ENCODE measurements around the gene FGF18.

Gene FGF18

DNA sequence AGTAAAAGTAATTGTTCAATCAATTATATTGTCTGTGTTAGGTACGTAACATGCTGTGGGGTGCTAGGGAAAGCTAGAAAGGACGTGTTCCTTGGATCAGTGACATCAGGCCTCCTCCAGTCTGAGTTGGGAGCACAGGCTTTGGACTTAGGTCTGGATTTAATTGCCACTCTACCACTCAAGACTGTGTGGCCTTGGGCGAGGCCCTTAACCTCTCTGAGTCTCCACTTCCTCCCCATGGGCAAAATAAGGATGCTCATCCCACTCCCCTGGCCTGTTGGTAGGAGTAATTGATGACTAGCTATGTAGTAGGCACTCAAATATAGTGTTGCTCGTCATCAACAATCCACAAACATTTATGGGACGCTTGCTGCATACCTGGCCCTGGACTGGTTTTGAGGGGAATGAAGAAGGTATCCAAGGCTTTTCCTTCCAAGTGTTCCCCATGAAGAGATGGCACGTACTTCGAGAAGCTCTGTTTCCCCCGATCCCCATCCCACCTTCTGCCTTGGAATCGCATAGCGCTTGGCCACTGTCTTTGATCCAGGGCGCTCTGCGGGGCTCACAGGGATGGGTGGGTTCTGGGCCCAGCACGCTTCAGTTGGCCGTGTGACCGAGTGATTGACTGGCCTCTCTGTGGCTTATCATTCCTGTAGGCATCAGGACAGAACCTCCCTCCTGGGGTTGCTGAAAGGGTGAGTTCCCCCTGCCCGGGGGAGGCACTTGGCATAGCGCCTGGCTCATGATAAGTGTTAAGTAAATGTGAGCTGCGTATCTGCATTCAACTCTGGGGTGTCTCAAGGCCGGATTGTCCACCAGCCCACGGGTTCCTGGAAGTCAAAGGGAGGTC lies 8.1 kb downstream of the FGF18 start:
- POLR2A ChIA-PET = interaction anchor here (0.6 kb wide), 1 partner anchor 35 kb away, joined by 4 read pairs; no protein-coding TSS in a partner anchor
- H3K4me3 ChIP-seq (ENCODE audit: low read depth, low read length) = no peak overlapping the region
- H3K4me1 ChIP-seq (ENCODE audit: control insufficient read depth, insufficient read depth, low read length) = no peaks in the 10 kb centered on the region
- H3K9me3 ChIP-seq (ENCODE audit: control insufficient read depth, insufficient read depth, low read depth, low read length) = no peaks in the 10 kb centered on the region
- CTCF ChIA-PET = interaction anchor here (0.6 to 1.8 kb wide), 3 partner anchors 9 to 798 kb away, joined by 3 to 4 read pairs (median 3); no protein-coding TSS in a partner anchor
- TF ChIP-seq KLF7 (tag by site-specific recombination; IDR thresholded peaks at IDR 0.05; ENCODE audit: borderline replicate concordance) (no peak), ZNF354C (tag by site-specific recombination; IDR thresholded peaks at IDR 0.05; ENCODE audit: borderline replicate concordance, low read depth) (no peak), ZFHX2 (tag by site-specific recombination; conservative IDR thresholded peaks at IDR 0.05) (0 out of 2 replicates have a peak, but pooled peaks have one; percentile 11), ZNF426 (tag by site-specific recombination; IDR thresholded peaks at IDR 0.05) (no peak)
- TF ChIP-seq, protein P1, sequence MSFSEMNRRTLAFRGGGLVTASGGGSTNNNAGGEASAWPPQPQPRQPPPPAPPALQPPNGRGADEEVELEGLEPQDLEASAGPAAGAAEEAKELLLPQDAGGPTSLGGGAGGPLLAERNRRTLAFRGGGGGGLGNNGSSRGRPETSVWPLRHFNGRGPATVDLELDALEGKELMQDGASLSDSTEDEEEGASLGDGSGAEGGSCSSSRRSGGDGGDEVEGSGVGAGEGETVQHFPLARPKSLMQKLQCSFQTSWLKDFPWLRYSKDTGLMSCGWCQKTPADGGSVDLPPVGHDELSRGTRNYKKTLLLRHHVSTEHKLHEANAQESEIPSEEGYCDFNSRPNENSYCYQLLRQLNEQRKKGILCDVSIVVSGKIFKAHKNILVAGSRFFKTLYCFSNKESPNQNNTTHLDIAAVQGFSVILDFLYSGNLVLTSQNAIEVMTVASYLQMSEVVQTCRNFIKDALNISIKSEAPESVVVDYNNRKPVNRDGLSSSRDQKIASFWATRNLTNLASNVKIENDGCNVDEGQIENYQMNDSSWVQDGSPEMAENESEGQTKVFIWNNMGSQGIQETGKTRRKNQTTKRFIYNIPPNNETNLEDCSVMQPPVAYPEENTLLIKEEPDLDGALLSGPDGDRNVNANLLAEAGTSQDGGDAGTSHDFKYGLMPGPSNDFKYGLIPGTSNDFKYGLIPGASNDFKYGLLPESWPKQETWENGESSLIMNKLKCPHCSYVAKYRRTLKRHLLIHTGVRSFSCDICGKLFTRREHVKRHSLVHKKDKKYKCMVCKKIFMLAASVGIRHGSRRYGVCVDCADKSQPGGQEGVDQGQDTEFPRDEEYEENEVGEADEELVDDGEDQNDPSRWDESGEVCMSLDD (tag by site-specific recombination; IDR thresholded peaks at IDR 0.05) = no peak
- no peak overlapping the region for H3K27ac ChIP-seq (ENCODE audit: extremely low read depth, low read depth, low read length)
- H3K36me3 ChIP-seq (ENCODE audit: control insufficient read depth in 2 of 2, insufficient read depth in 1 of 2, low read length in 2 of 2) = no peaks in the 10 kb centered on the region

DNA sequence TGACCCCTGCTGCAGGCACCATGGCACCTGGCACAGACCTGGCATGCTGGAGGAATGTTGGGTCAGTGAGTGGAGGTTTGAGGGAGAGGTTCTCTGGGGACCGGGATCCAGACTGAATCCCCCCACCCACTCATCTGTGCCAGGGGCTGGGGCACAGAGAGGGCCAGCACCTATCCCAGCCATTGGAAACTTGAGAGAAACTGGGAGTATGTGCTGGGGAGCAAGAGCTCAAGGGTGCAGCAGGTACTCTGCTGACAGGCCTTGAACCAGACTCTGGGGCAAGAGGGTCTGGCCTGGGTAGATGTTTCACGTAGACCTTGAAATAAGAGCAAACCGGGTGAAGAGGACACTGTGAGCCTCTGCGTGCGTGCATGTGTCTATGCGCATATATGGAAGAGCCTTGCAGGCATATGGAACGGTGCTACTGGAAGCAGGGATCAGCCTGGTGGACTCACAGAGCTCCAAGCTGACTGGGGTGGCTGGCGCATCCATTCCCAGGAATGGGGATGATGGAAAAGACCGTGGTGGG lies 8.8 kb downstream of the FGF18 start:
- no peak overlapping the region for H3K27ac ChIP-seq (ENCODE audit: extremely low read depth, low read depth, low read length)
- TF ChIP-seq ZNF488 (tag by site-specific recombination; IDR thresholded peaks at IDR 0.05) (no peak), ZFHX2 (tag by site-specific recombination; conservative IDR thresholded peaks at IDR 0.05) (0 out of 2 replicates have a peak, but pooled peaks have one; percentile 3), ZFP41 (tag by site-specific recombination; IDR thresholded peaks at IDR 0.05; ENCODE audit: borderline replicate concordance) (no peak), REPIN1 (tag by site-specific recombination; IDR thresholded peaks at IDR 0.05; ENCODE audit: low read depth) (no peak), ZNF335 (tag by site-specific recombination; conservative IDR thresholded peaks at IDR 0.05) (no peak), ZNF473 (tag by site-specific recombination; IDR thresholded peaks at IDR 0.05) (no peak)
- ChIA-PET CTCF (interaction anchor here (1.8 kb wide), 1 partner anchor 178 kb away, joined by 4 read pairs; no protein-coding TSS in a partner anchor), POLR2A (no interaction called here)
- no peaks in the 10 kb centered on the region for H3K36me3 ChIP-seq (ENCODE audit: control insufficient read depth in 2 of 2, insufficient read depth in 1 of 2, low read length in 2 of 2)
- H3K4me3 ChIP-seq (ENCODE audit: low read depth, low read length) = no peak overlapping the region
- H3K4me1 ChIP-seq (ENCODE audit: control insufficient read depth, insufficient read depth, low read length) = no peaks in the 10 kb centered on the region
- no peaks in the 10 kb centered on the region for H3K9me3 ChIP-seq (ENCODE audit: control insufficient read depth, insufficient read depth, low read depth, low read length)

DNA sequence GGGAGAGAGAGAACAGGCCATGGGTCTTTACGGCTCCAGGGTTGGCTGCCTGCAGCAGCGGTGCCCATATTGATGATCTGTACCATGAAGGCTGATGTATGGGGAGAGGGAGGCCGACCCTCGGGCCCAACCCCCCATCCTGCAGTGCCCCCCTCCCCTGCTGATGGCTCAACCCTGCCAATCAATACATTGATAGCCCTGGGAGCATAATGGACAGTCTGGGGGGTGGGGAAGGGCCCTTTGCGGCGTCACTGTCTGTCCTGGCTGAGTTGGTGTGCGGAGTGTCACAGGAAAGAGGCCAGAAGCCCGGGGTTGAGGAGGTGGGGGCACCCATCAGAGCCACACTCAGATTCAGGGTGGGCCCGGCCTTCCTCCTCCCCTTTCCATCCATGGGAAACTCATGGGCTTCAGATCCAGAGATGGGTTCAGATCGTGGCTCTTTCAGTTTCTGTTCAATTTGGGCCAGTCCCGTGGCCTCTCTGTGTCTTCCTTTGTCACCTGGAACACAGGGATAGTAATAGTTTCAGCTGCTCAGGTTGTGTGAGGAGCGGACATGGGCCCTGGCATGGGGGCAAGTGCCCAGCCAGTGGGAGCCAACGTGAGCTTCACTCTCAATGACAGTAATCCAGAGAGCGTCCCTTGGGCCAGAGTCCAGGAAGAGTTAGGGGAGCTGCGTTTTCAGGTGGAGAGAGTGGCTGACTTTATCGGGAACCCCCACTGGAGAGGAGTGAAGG lies 9.5 kb downstream of the FGF18 start:
- POLR2A ChIA-PET = no interaction called here
- TF ChIP-seq ZNF157 (tag by site-specific recombination; IDR thresholded peaks at IDR 0.05) (no peak), ZNF670 (tag by site-specific recombination; IDR thresholded peaks at IDR 0.05; ENCODE audit: low read depth) (no peak), ZNF830 (tag by site-specific recombination; IDR thresholded peaks at IDR 0.05; ENCODE audit: low read depth) (no peak), ZNF843 (tag by site-specific recombination; IDR thresholded peaks at IDR 0.05) (no peak), ZBTB21 (tag by site-specific recombination; IDR thresholded peaks at IDR 0.05) (no peak), YY2 (tag by site-specific recombination; IDR thresholded peaks at IDR 0.05) (no peak), ZNF404 (tag by site-specific recombination; IDR thresholded peaks at IDR 0.05) (no peak), ZNF555 (tag by site-specific recombination; conservative IDR thresholded peaks at IDR 0.05) (no peak), GLI4 (tag by site-specific recombination; IDR thresholded peaks at IDR 0.05) (no peak), ZFHX2 (tag by site-specific recombination; conservative IDR thresholded peaks at IDR 0.05) (no peak), ZNF548 (tag by site-specific recombination; IDR thresholded peaks at IDR 0.05) (no peak), ZNF391 (tag by site-specific recombination; IDR thresholded peaks at IDR 0.05; ENCODE audit: borderline replicate concordance, low read depth) (no peak), KLF16 (tag by site-specific recombination; IDR thresholded peaks at IDR 0.05) (no peak), ZNF701 (tag by site-specific recombination; IDR thresholded peaks at IDR 0.05) (no peak)
- TF ChIP-seq, protein P2, sequence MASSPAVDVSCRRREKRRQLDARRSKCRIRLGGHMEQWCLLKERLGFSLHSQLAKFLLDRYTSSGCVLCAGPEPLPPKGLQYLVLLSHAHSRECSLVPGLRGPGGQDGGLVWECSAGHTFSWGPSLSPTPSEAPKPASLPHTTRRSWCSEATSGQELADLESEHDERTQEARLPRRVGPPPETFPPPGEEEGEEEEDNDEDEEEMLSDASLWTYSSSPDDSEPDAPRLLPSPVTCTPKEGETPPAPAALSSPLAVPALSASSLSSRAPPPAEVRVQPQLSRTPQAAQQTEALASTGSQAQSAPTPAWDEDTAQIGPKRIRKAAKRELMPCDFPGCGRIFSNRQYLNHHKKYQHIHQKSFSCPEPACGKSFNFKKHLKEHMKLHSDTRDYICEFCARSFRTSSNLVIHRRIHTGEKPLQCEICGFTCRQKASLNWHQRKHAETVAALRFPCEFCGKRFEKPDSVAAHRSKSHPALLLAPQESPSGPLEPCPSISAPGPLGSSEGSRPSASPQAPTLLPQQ (tag by site-specific recombination; IDR thresholded peaks at IDR 0.05) = no peak

More for the DNA sequence above, 9.5 kb downstream of the FGF18 start:
- Histone ChIP-seq H3K4me3 (ENCODE audit: low read depth, low read length) (no peak overlapping the region), H3K9me3 (ENCODE audit: control insufficient read depth, insufficient read depth, low read depth, low read length) (no peaks in the 10 kb centered on the region), H3K36me3 (ENCODE audit: control insufficient read depth in 2 of 2, insufficient read depth in 1 of 2, low read length in 2 of 2) (no peaks in the 10 kb centered on the region), H3K27ac (ENCODE audit: extremely low read depth, low read depth, low read length) (no peak overlapping the region), H3K4me1 (ENCODE audit: control insufficient read depth, insufficient read depth, low read length) (no peaks in the 10 kb centered on the region)
- CTCF ChIA-PET = interaction anchor here (0.7 to 1.8 kb wide), 2 partner anchors 8 to 177 kb away, joined by 3 to 4 read pairs; no protein-coding TSS in a partner anchor
